Uterus (tissue), 2 donors: Measurements from ENCODE around the gene SVEP1.

Experiments used
- CTCF ChIP-seq, 4 experiments: fragments of 200-600 bp in 2 of 4; fragments of 450-650 bp in 2 of 4; sonication (generic) in 2 of 4; IDR thresholded peaks; one replicate each; pipeline ENCODE4 v1.5.1; 2016 to 2019; ENCODE audit warnings: antibody characterized with exemption in 4 of 4, mild to moderate bottlenecking in 2 of 4, moderate library complexity in 1 of 4
- POLR2A ChIP-seq, 2 donors: fragments of 450-650 bp; IDR thresholded peaks; one replicate each; pipeline ENCODE4 v1.6.1; 2016; ENCODE audit warnings: antibody characterized with exemption in 2 of 2, mild to moderate bottlenecking in 1 of 2, moderate library complexity in 1 of 2

- no peak for TF ChIP-seq CTCF (IDR thresholded peaks at IDR 0.05)
- TF ChIP-seq POLR2A (IDR thresholded peaks at IDR 0.05): no peak
Observed at GRCh38 chr9:110316261-110317075, 263.1 kb downstream of the SVEP1 start.
